GM12878 (cell line): ENCODE results near the gene PEAR1. TPM values are rescaled to one million over a fixed set of nuclear protein-coding genes. Genes with fewer than 3 reads are reported as not detected.

Experiments used
- ATAC-seq: fragments of 200-7000 bp; cut with Tn5 transposase; 3 replicates; pipeline ENCODE4 v1.9.1; 2020; ENCODE audit warnings: mild to moderate bottlenecking, moderate library complexity
- BruUV-seq: library from RNA; stranded (reverse); fragments of 400-500 nt; replicated peaks from 2 replicates; lab custom pipeline; 2021; lab: Mats Ljungman, UMichigan
- CTCF ChIA-PET: fragments of 300-600 bp; sonication (Branson Sonifier 250); formaldehyde crosslinking; extraction: SDS; loops from one replicate; lab custom pipeline; 2021; ENCODE audit warnings: inconsistent platforms; lab: Yijun Ruan, JAX
- POLR2A ChIA-PET: fragments of 350-600 bp; formaldehyde crosslinking; extraction: SDS; loops from one replicate; lab custom pipeline; 2021; ENCODE audit warnings: inconsistent platforms; lab: Charles Lee
- RAD21 ChIA-PET: fragments of 300-600 bp; sonication (Branson Sonifier 250); formaldehyde crosslinking; loops from one replicate; lab custom pipeline; 2023; ENCODE audit warnings: antibody characterized with exemption; ENCODE audit not compliant: unreplicated experiment; lab: Charles Lee
- SMC1A ChIA-PET: fragments of 300-600 bp; sonication (Branson Sonifier 250); formaldehyde crosslinking; loops from one replicate; lab custom pipeline; 2023; ENCODE audit not compliant: unreplicated experiment, uncharacterized antibody; lab: Charles Lee
- DNase-seq: peaks from one replicate; pipeline ENCODE4 v3.0.0-alpha.2; 2011; ENCODE audit warnings: low read depth, low spot score
- FAIRE-seq: peaks from 3 replicates; lab custom pipeline; 2011; peaks lifted over from hg19 to GRCh38; lab: Jason Lieb, UNC
- H2AFZ ChIP-seq: 2 replicates; pipeline ENCODE4 v1.6.0; 2011; ENCODE audit warnings: low read depth, low read length, control low read depth; ENCODE audit not compliant: control insufficient read depth
- H3K27ac ChIP-seq: 2 replicates; pipeline ENCODE4 v1.5.1; 2011; ENCODE audit warnings: control low read depth; ENCODE audit not compliant: control insufficient read depth, insufficient read depth
- H3K27me3 ChIP-seq, 2 experiments: replicated peaks in 1 of 2; 2 replicates each; pipeline versions ENCODE4 v1.6.0 to v1.6.1; 2011; ENCODE audit warnings: low read length in 1 of 2; ENCODE audit not compliant: control insufficient read depth in 2 of 2, insufficient read depth in 2 of 2
- H3K36me3 ChIP-seq, 2 experiments: 2 replicates each; pipeline ENCODE4 v1.5.1; 2011; ENCODE audit warnings: low read length in 1 of 2; ENCODE audit not compliant: control insufficient read depth in 2 of 2, insufficient read depth in 2 of 2
- H3K4me1 ChIP-seq: 2 replicates; pipeline ENCODE4 v1.6.1; 2011; ENCODE audit warnings: mild to moderate bottlenecking, low read length, moderate library complexity, mixed read lengths; ENCODE audit not compliant: control insufficient read depth, insufficient read depth
- H3K4me2 ChIP-seq: 2 replicates; pipeline ENCODE4 v1.6.0; 2011; ENCODE audit warnings: control low read depth; ENCODE audit not compliant: control insufficient read depth, insufficient read depth
- H3K4me3 ChIP-seq: fragments of 200-600 bp; sonication (generic); 2 replicates; pipeline ENCODE4 v1.5.1; 2016
- H3K79me2 ChIP-seq: 2 replicates; pipeline ENCODE4 v1.6.0; 2011; ENCODE audit warnings: low read length; ENCODE audit not compliant: control insufficient read depth, insufficient read depth
- H3K9ac ChIP-seq: 2 replicates; pipeline ENCODE4 v1.8.0; 2011; ENCODE audit warnings: low read length, control low read depth, mixed read lengths; ENCODE audit not compliant: control insufficient read depth, insufficient read depth
- H3K9me3 ChIP-seq: replicated peaks from 3 replicates; pipeline ENCODE4 v1.5.1; 2011; ENCODE audit warnings: mild to moderate bottlenecking, low read length; ENCODE audit not compliant: control insufficient read depth, insufficient read depth
- H4K20me1 ChIP-seq: 2 replicates; pipeline ENCODE4 v1.6.0; 2011; ENCODE audit not compliant: control insufficient read depth, insufficient read depth
- CHD1 ChIP-seq: IDR thresholded peaks from 2 replicates; pipeline ENCODE4 v1.6.1; 2012; ENCODE audit warnings: low read depth, low read length, improper control_type of control experiment
- IRF4 ChIP-seq: IDR thresholded peaks from 2 replicates; pipeline ENCODE4 v1.6.1; 2011; ENCODE audit warnings: low read depth, low read length
- KLF5 ChIP-seq: fragments of 450-650 bp; IDR thresholded peaks from 2 replicates; pipeline ENCODE4 v1.6.1; 2014; ENCODE audit warnings: mild to moderate bottlenecking; ENCODE audit not compliant: partially characterized antibody
- NFIC ChIP-seq: IDR thresholded peaks from 2 replicates; pipeline ENCODE4 v1.6.1; 2012; ENCODE audit warnings: low read depth, mild to moderate bottlenecking, inconsistent platforms, low read length, moderate library complexity
- SIX5 ChIP-seq: IDR thresholded peaks from 2 replicates; pipeline ENCODE4 v1.6.1; 2011; ENCODE audit warnings: mild to moderate bottlenecking, low read depth, low read length, moderate library complexity; ENCODE audit not compliant: severe bottlenecking
- SREBF1 ChIP-seq: IDR thresholded peaks from 2 replicates; pipeline ENCODE4 v1.6.1; 2012; ENCODE audit warnings: mild to moderate bottlenecking, low read length
- SUZ12 ChIP-seq: fragments of 200-600 bp; sonication (generic); IDR thresholded peaks from one replicate; pipeline ENCODE4 v1.6.1; 2018; ENCODE audit warnings: antibody characterized with exemption, mild to moderate bottlenecking; ENCODE audit not compliant: unreplicated experiment
- ZNF274 ChIP-seq: IDR thresholded peaks from one replicate; pipeline ENCODE4 v1.8.0; 2011; ENCODE audit not compliant: insufficient read length, insufficient read depth
- WGBS: methylation state at CpG from one replicate; pipeline ENCODE4 v1.1.6; 2016; ENCODE audit warnings: low lambda C conversion rate; ENCODE audit not compliant: insufficient replicate concordance, insufficient coverage; ENCODE audit errors: missing lambda C conversion rate; 5-methylcytosine and 5-hydroxymethylcytosine counted together
- in situ Hi-C: fragments of 300-500 bp; cut with MboI; formaldehyde crosslinking; loops from 9 replicates; pipeline ENCODE4 v1.14.3; 2018; ENCODE audit warnings: mixed read lengths
- intact Hi-C: fragments of 100-400 bp; cut with micrococcal nuclease; formaldehyde crosslinking; loops from one replicate; pipeline ENCODE4 v1.14.2; 2022; ENCODE audit not compliant: unreplicated experiment
- polyA plus RNA-seq, 11 experiments: library from polyadenylated mRNA; depleted of rRNA in 4 of 11; unstranded in 6 of 11; stranded (reverse) in 5 of 11; fragments of >200 nt; fragmentation: Nextera tagmentation in 4 of 11; fragmentation: Illumina TruSeq in 1 of 11; extraction: Ambion mirVana in 4 of 11; extraction: Trizol in 1 of 11; gene quantifications; 1 replicate in 1 of 11; 2 replicates in 10 of 11; pipeline versions ENCODE4 v1.2.1 to v1.2.3, GENCODE V29; 2011 to 2016; ENCODE audit warnings: inconsistent platforms in 2 of 11, missing spikeins in 2 of 11, low read depth in 1 of 11
- total RNA-seq, 4 experiments: library from RNA; depleted of rRNA in 3 of 4; stranded (reverse); fragments of >200 nt in 3 of 4; fragmentation: Illumina TruSeq in 1 of 4; extraction: Trizol in 1 of 4; gene quantifications; 2 replicates each; pipeline versions ENCODE4 v1.2.1 to v1.2.3, GENCODE V29; 2013 to 2021
- TF ChIP-seq, protein P1 (sequence below): IDR thresholded peaks from 2 replicates; pipeline ENCODE4 v1.6.1; 2012; ENCODE audit warnings: mild to moderate bottlenecking, low read depth, low read length

The PEAR1 gene
- total and polyA plus RNA-seq, 10 of the 15 experiments (the other 5 are each of a cell fraction or from before 2014, with no cell fraction given): not detected

GRCh38 chr1:156944848-156945247 is 51.3 kb downstream of the PEAR1 start (continued):
- TF ChIP-seq, protein P1, sequence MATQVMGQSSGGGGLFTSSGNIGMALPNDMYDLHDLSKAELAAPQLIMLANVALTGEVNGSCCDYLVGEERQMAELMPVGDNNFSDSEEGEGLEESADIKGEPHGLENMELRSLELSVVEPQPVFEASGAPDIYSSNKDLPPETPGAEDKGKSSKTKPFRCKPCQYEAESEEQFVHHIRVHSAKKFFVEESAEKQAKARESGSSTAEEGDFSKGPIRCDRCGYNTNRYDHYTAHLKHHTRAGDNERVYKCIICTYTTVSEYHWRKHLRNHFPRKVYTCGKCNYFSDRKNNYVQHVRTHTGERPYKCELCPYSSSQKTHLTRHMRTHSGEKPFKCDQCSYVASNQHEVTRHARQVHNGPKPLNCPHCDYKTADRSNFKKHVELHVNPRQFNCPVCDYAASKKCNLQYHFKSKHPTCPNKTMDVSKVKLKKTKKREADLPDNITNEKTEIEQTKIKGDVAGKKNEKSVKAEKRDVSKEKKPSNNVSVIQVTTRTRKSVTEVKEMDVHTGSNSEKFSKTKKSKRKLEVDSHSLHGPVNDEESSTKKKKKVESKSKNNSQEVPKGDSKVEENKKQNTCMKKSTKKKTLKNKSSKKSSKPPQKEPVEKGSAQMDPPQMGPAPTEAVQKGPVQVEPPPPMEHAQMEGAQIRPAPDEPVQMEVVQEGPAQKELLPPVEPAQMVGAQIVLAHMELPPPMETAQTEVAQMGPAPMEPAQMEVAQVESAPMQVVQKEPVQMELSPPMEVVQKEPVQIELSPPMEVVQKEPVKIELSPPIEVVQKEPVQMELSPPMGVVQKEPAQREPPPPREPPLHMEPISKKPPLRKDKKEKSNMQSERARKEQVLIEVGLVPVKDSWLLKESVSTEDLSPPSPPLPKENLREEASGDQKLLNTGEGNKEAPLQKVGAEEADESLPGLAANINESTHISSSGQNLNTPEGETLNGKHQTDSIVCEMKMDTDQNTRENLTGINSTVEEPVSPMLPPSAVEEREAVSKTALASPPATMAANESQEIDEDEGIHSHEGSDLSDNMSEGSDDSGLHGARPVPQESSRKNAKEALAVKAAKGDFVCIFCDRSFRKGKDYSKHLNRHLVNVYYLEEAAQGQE: no peak
- TF ChIP-seq IRF4: no peak
- TF ChIP-seq SREBF1: no peak
- TF ChIP-seq CHD1: no peak
- no peak for TF ChIP-seq SIX5
- no peak for TF ChIP-seq SUZ12

DNA sequence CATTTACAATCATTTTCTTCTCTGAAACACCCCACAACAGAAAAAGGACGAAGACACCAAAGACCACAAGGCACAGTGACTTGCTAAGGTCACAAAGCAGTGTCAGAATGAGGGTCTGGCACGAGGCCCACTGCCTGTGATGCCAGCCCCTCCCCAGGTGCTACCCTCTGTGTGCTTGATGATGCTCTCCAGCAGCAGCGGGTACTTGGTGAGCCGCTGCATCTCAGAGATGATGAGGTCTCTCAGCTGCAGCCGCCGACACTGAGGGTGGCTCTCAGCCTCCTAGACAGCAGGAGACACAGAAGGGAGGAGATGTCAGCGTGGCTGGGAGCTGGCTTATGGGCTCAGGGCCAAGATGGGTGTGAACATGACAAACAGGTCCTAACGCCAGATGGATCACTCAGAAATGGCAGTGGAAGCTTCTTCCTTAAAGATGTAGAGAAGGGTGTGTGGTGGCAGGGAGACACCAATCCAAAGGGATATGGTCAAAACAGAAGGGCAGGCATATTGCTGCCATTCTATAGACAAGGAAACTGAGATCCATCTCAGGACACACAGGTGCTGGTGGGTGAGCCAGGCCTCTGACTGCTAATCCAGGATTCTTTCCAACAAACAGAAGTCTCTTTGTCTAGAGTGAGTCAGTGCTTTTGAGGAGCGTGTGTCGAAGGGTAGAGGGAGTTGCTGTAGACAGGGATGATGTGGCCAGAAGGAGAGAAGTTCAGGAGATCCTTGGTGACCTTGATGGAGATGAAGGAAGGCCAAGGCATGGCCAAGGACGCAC is 52.6 kb downstream of the PEAR1 start:
- H2AFZ ChIP-seq: no peak overlapping the region
- H3K4me2 ChIP-seq: no peak overlapping the region
- 71% methylated on average over 11 of the region's 11 CpGs for WGBS
- H3K9ac ChIP-seq: no peak overlapping the region
- no peak overlapping the region for H3K4me3 ChIP-seq
- peaks cover 0 to 10% of the 10 kb centered on the region in 2 experiments; a peak in 3 of 4 replicates for H3K36me3 ChIP-seq
- ChIA-PET POLR2A (interaction anchor here (0.6 kb wide), 1 partner anchor 128 kb away, joined by 4 read pairs; no protein-coding TSS in a partner anchor), CTCF (interaction anchor here (2.1 kb wide), 1 partner anchor 128 kb away, joined by 4 read pairs; no protein-coding TSS in a partner anchor)
- no peaks in the 10 kb centered on the region for H3K27me3 ChIP-seq
- in situ Hi-C loops: no loop called here
- no peak for FAIRE-seq
- TF ChIP-seq NFIC (no peak), ZNF274 (no peak), KLF5 (no peak)
- TF ChIP-seq, all 136 proteins: peak for 0
- Histone ChIP-seq H3K27ac (no peak overlapping the region), H3K4me1 (no peaks in the 10 kb centered on the region), H3K9me3 (no peaks in the 10 kb centered on the region), H3K79me2 (no peaks in the 10 kb centered on the region), H4K20me1 (no peaks in the 10 kb centered on the region)
- SMC1A ChIA-PET: interaction anchor here (1.1 kb wide), 1 partner anchor 18 kb away, joined by 3 read pairs; no protein-coding TSS in a partner anchor
- BruUV-seq: no TSS peak
- ATAC-seq: no peak
- intact Hi-C loops: no loop called here
- RAD21 ChIA-PET: no interaction called here
- DNase-seq: no peak
